Stomach (tissue), 9 donors: Measurements from ENCODE around the gene PBX3. TPM values are rescaled to one million over a fixed set of nuclear protein-coding genes. Genes with fewer than 3 reads are reported as not detected.

ENCODE experiments used
- DNase-seq, 2 donors: peaks; one replicate each; pipeline versions ENCODE4 v3.0.0 to v3.0.0-alpha.2; 2013 to 2019
- H3K27ac ChIP-seq, 5 donors: fragments of 200-600 bp in 4 of 5; sonication (generic) in 4 of 5; one replicate each; pipeline ENCODE4 v1.5.1; 2013 to 2019; ENCODE audit warnings: mild to moderate bottlenecking in 1 of 5, moderate library complexity in 1 of 5
- H3K27me3 ChIP-seq, 3 donors: fragments of 200-600 bp; sonication (generic); one replicate each; pipeline ENCODE4 v1.5.1; 2017 to 2019; ENCODE audit warnings: mixed run types in 1 of 3
- H3K36me3 ChIP-seq, 4 donors: fragments of 200-600 bp; sonication (generic); 1 replicate in 3 of 4; 2 replicates in 1 of 4; pipeline ENCODE4 v1.5.1; 2016 to 2019
- H3K4me1 ChIP-seq, 4 donors: fragments of 200-600 bp; sonication (generic); one replicate each; pipeline ENCODE4 v1.5.1; 2016 to 2019
- H3K4me3 ChIP-seq, 4 donors: fragments of 200-600 bp; sonication (generic) in 3 of 4; one replicate each; pipeline ENCODE4 v1.5.1; 2016 to 2019; ENCODE audit warnings: mild to moderate bottlenecking in 1 of 4
- H3K9me3 ChIP-seq, 4 donors: fragments of 200-600 bp; sonication (generic); one replicate each; pipeline ENCODE4 v1.5.1; 2016 to 2019
- CTCF ChIP-seq, 7 experiments: fragments of 450-650 bp in 4 of 7; fragments of 200-600 bp in 3 of 7; sonication (generic) in 3 of 7; IDR thresholded peaks; one replicate each; pipeline ENCODE4 v1.5.1; 2016 to 2019; ENCODE audit warnings: antibody characterized with exemption in 7 of 7, control low read depth in 2 of 7, mild to moderate bottlenecking in 1 of 7
- EP300 ChIP-seq: sonication (generic); formaldehyde crosslinking; IDR thresholded peaks from one replicate; pipeline ENCODE4 v1.6.1; 2017; ENCODE audit warnings: antibody characterized with exemption
- POLR2A ChIP-seq, 4 donors: fragments of 450-650 bp; IDR thresholded peaks; one replicate each; pipeline ENCODE4 v1.6.1; 2016; ENCODE audit warnings: antibody characterized with exemption in 4 of 4, control low read depth in 2 of 4, mild to moderate bottlenecking in 1 of 4, moderate library complexity in 1 of 4
- POLR2AphosphoS5 ChIP-seq, 3 donors: sonication (generic); formaldehyde crosslinking; IDR thresholded peaks; one replicate each; pipeline ENCODE4 v1.6.1; 2016; ENCODE audit warnings: antibody characterized with exemption in 3 of 3
- WGBS, 5 donors: extraction: QIAGEN DNeasy Blood & Tissue Kit in 3 of 5; methylation state at CpG; one replicate each; pipeline versions ENCODE4 v1.1.5 to v1.1.7; 2013 to 2018; 5-methylcytosine and 5-hydroxymethylcytosine counted together
- intact Hi-C: fragments of 100-400 bp; cut with DNase I; formaldehyde crosslinking; loops from one replicate; pipeline ENCODE4 v1.15.1; 2023; ENCODE audit warnings: low total_unique reads
- polyA plus RNA-seq, 3 donors: library from polyadenylated mRNA; stranded (reverse); fragments of 200-250 nt; gene quantifications; one replicate each; pipeline ENCODE4 v1.2.3, GENCODE V29; 2013
- total RNA-seq, 5 donors: library from RNA; depleted of rRNA; stranded (reverse); fragments of >200 nt; gene quantifications; one replicate each; pipeline versions ENCODE4 v1.1.0 to v1.2.3, GENCODE V29; 2014 to 2016
- donor health status: healthy with polysubstance abuse.
- donor health status: Bipolar disorder and iron deficiency.
- donor health status: healthy.

Gene PBX3
- total and polyA plus RNA-seq, 8 donors: 9.3 to 59.1 (median 16.2) TPM

GRCh38 chr9:125956102-125956501, 208.9 kb downstream of the PBX3 start:
- intact Hi-C loops: no loop called here
- Histone ChIP-seq H3K4me3 (no peak overlapping the region), H3K36me3 (peaks cover 0 to 8% (median 6%) of the 10 kb centered on the region in 4 donors), H3K9me3 (no peaks in the 10 kb centered on the region), H3K4me1 (peaks cover 0 to 24% (median 5%) of the 10 kb centered on the region in 4 donors), H3K27me3 (no peaks in the 10 kb centered on the region), H3K27ac (no peak overlapping the region)
- 95 to 97% (median 96%) methylated on average over 5 of the region's 5 CpGs for WGBS, 5 donors
- TF ChIP-seq EP300 (no peak), CTCF (IDR thresholded peaks at IDR 0.05) (no peak), POLR2AphosphoS5 (IDR thresholded peaks at IDR 0.05) (no peak), POLR2A (IDR thresholded peaks at IDR 0.05) (no peak)
- no peak for DNase-seq

GRCh38 chr9:125959315-125959714, 212.1 kb downstream of the PBX3 start:
- 91 to 100% (median 96%) methylated on average over 3 of the region's 3 CpGs for WGBS, 5 donors
- TF ChIP-seq CTCF (IDR thresholded peaks at IDR 0.05) (no peak), POLR2AphosphoS5 (IDR thresholded peaks at IDR 0.05) (no peak), POLR2A (IDR thresholded peaks at IDR 0.05) (no peak), EP300 (no peak)
- Histone ChIP-seq H3K36me3 (peaks cover 5 to 38% (median 25%) of the 10 kb centered on the region in 4 donors), H3K4me3 (no peak overlapping the region), H3K27me3 (no peaks in the 10 kb centered on the region), H3K4me1 (peaks cover 0 to 17% (median 5%) of the 10 kb centered on the region in 4 donors), H3K27ac (no peak overlapping the region), H3K9me3 (no peaks in the 10 kb centered on the region)
- intact Hi-C loops: no loop called here
- no peak for DNase-seq

- TF ChIP-seq POLR2AphosphoS5 (IDR thresholded peaks at IDR 0.05) (no peak), EP300 (no peak), CTCF (IDR thresholded peaks at IDR 0.05) (no peak), POLR2A (IDR thresholded peaks at IDR 0.05) (no peak)
- intact Hi-C loops: no loop called here
- WGBS, 5 donors: 71 to 82% (median 74%) methylated on average over 6 of the region's 6 CpGs
Observed at GRCh38 chr9:125959951-125960619, 212.9 kb downstream of the PBX3 start.

GRCh38 chr9:125960626-125961025, 213.5 kb downstream of the PBX3 start:
- no peaks in the 10 kb centered on the region for H3K27me3 ChIP-seq
- no peak overlapping the region for H3K27ac ChIP-seq
- intact Hi-C loops: no loop called here
- TF ChIP-seq EP300 (no peak), CTCF (IDR thresholded peaks at IDR 0.05) (no peak), POLR2A (IDR thresholded peaks at IDR 0.05) (no peak), POLR2AphosphoS5 (IDR thresholded peaks at IDR 0.05) (no peak)
- H3K4me3 ChIP-seq: no peak overlapping the region
- H3K36me3 ChIP-seq: peaks cover 5 to 50% (median 33%) of the 10 kb centered on the region in 4 donors
- DNase-seq: no peak
- no peaks in the 10 kb centered on the region for H3K9me3 ChIP-seq
- WGBS, 5 donors: 84 to 98% (median 94%) methylated on average over 8 of the region's 8 CpGs
- H3K4me1 ChIP-seq: peaks cover 0 to 25% (median 7%) of the 10 kb centered on the region in 4 donors

More at GRCh38 chr9:125959951-125960619, 212.9 kb downstream of the PBX3 start:
- Histone ChIP-seq H3K36me3 (peaks cover 5 to 45% (median 29%) of the 10 kb centered on the region in 4 donors), H3K9me3 (no peaks in the 10 kb centered on the region), H3K27ac (no peak overlapping the region), H3K4me1 (peaks cover 0 to 24% (median 7%) of the 10 kb centered on the region in 4 donors), H3K27me3 (no peaks in the 10 kb centered on the region), H3K4me3 (no peak overlapping the region)
- DNase-seq: no peak
